GM18508 (cell line): ENCODE measurements around the gene GALNT6.

Source experiments
- ATAC-seq: cut with Tn5 transposase; IDR thresholded peaks from one replicate; pipeline ENCODE4 v1.9.1; 2021; ENCODE audit warnings: moderate number of reproducible peaks; ENCODE audit not compliant: insufficient read depth, unreplicated experiment

Gene GALNT6, protein sequence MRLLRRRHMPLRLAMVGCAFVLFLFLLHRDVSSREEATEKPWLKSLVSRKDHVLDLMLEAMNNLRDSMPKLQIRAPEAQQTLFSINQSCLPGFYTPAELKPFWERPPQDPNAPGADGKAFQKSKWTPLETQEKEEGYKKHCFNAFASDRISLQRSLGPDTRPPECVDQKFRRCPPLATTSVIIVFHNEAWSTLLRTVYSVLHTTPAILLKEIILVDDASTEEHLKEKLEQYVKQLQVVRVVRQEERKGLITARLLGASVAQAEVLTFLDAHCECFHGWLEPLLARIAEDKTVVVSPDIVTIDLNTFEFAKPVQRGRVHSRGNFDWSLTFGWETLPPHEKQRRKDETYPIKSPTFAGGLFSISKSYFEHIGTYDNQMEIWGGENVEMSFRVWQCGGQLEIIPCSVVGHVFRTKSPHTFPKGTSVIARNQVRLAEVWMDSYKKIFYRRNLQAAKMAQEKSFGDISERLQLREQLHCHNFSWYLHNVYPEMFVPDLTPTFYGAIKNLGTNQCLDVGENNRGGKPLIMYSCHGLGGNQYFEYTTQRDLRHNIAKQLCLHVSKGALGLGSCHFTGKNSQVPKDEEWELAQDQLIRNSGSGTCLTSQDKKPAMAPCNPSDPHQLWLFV

DNA sequence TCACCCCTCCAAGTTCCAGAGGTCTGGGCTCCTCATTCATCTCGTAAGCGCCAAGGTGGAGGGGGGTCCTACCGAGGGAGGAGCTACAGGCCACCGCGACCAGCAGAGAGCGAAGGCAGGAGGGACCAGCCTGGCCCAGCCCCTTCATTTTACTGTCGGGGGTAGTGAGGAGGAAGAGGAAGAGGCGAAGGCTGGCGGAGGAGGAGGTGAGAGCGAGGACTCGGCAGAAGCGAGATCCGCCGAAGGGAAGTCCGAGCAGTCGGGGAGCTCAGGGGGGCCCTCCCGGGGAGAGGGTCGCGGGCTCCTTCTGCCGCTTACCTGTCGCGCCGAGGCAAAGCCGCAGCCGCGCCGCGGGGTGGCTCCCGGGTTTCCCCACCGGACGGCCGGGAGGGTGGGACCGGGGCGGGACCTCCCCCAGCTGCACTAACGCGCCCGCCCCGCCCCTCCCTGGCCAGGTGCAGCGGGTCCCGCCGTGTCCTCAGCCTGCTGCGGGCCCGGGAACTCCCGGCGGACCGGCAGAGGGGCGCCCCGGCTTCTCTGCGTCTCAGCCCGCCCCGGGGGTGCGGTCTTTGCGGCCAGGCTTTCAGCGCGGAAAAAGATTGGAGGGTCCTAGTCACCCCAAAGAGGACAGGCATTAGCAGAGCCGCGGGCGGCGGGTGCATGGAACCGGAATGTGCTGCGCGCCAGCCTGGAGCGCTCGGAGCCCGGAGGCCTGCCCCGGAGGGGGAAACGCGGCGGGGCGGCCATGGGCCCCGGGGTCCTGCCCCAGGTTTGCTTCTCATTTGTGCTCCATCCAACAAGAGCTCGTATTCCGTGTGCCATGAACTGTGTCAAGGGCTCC is at the start of gene GALNT6:
GALNT6 (minus strand) TSS at position 124 of the 841 bp plus-strand sequence. CDS start 11,625 bp downstream, outside the sequence.
- no peak for ATAC-seq

DNA sequence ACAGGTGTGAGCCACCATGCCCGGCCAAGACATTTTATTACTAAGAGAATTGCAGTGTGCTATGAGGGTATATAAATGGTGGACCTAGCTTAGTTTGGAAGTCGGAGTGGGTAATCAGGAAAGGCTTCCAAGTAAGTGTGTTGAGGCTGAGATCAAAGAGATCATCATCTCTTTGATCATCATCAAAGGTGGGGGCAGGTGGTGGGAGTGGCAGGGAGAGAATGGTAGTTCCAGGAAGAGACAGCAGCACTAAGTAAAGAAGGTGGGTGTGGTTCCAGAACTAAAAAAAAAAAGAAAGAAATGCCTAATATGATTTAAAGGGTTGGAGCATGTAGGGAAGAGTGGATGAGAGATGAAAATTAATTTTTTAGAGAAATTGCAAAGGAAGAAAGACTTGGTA is 48.1 kb upstream of the GALNT6 start:
- ATAC-seq: no peak

DNA sequence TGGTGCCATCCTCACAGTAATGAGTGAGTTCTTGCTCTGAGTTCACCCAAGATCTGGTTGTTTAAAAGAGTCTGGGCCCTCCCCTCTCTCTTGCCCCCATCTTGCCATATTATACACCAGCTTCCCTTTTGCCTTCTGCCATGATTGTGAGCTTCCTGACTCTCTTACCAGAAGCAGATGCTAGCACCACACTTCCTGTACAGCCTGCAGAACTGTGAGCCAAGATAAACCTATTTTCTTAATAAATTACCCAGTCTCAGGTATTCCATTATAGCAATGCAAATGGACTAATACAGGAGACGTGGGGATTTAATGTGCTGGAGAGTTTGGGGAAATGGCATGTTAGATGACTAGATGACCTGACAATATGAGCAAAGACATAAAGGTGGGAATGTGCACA is 46.2 kb upstream of the GALNT6 start:
- ATAC-seq: no peak

DNA sequence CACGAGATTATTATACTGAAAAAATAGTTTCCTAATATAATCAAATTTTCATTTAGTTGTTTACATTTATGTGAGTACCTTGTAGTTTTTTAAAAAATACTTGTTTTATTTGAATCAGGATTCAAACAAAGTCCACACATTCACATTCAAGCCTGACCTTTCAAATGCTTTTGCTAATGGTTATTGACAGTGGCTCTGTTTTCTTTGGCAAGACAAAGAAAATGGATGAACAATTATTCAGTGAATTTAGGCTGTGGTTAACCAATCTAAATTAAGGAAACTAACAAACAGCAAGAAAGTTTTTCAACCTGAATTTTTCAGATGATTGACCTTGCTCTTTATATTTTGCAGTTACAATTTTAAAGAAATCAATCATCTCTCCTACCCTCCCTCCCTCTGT is 43.1 kb upstream of the GALNT6 start:
- no peak for ATAC-seq

DNA sequence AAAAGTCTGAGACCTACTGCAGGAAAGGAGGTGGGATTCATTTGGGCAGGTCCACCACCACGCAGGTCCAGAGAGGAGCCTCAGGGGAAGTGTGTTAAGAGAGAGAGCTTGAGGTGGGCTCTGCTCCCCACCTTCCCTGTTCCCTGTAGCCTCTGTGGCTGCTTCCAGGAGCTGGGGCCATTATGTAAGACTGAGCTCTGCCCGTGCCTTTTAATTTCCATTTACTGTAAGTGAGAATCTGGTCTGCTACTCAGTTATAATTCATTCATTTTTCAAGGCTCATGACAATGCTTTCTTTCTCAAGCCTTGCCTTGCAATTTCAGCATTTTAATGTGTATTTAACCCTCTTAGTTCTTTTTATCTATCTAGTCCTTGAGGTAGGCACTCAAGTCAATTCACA is 41.7 kb upstream of the GALNT6 start:
- ATAC-seq: no peak

DNA sequence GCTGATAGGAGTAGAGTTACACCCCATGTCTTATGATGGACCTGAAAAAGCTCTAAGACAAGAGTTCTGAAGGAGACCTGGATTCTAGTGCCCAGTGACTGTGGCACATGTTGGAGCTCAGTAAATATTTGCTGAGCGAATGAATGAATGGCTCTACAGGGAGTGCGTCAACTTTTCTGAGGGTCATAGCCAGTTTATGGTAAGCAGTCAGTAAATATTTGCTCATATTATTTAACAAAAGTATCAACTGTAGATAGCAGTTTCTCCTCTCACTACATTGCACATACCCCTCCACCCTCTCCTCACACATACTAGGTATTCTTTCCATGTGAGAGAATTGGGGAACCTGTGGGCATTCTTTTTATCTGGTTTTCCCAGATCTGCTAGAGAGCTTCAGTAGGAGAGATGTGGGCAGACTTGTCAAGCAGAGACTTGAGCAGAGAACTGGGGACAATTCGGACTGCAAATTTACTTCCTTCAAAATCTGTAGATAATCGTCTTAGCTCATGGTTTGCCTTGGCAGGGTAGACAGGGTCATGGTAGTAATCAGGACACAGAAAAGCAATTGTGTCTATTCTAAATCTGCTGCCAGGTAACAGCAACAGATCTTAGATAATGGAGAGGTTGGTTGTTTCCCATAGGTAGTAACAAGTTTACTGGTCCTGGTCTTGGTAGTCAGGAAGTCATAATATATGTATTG is 39.1 kb upstream of the GALNT6 start:
- no peak for ATAC-seq

DNA sequence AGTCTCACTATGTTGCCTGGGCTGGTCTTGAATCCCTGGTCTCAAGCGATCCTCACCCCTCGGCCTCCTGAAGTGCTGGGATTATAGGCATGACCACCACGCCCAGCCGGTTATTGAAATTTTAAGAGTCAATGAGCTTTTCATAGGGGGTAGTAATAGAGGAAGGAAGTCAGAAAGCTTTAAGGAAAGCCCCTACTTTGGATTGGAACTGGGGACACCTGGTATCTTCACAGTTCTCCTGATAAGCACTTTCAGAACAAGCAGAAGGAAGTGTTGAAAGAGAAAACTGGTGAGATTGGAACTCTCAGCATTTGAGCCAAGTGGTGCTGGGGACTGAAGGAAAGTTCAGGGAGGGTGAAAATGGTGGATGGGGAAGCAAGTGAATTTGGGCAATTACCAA is 38.5 kb upstream of the GALNT6 start:
- no peak for ATAC-seq

DNA sequence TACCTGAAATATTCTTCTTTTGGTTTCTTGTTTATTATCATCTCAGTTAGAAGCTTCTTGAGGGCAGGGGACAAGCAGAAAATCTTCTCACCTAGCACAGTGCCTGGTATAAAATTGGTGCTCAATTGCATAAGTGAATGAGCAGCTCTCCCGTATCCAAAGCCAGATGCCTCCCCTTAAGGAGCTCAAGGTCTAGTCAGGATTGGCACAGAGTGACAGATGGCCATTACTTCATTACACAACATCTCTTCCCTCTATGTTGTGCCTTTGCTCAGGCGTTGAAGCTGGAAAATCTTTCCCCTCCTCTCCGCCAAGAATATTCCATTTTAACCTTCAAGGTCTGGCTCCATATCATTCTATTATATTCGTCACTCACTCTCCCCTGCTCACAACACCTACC is 37.0 kb upstream of the GALNT6 start:
- no peak for ATAC-seq

DNA sequence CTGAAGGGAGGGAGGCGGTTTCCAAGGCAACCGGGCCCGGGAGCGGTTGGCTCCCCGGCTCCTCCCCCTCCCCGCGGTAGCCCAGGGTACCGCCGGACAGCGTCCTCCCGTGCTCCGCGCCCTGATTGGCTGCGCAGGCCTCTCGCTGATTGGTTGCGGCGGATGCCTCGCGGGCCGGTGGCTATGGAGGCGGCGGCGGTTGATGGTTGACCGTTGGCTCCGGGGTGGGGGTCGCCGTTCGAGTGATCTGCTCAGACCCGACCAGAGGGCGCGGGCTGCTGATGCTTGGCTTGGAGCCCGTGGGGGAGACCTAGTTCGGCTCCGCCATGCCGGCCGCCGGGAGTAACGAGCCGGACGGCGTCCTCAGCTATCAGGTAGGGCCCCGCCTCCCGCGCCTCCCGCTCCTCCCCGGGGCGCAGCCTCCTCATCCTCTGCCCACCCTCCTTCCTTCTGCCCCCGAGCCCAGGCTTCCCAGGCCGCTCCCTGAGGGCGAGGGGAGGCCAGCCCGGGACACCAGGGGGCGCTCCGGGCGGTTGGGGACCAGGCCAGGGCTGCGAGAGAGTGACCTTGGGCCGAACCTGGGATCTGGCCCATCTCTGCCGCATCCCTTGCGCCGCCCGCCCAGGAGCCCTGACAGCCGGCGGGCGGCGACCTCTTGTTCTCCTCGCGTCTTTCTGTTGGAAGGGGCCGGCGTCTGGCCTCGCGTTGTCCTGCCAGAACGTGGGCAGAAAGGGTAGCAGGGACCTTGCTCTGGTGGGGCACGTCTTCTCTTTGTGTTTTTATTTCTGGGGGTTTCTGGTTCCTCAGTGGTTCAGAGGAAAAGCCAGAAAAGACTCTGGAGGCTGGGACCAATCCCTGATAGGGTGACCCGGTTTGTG is 33.7 kb upstream of the GALNT6 start, which contains the start of gene SLC4A8:
SLC4A8 (plus strand) TSS at position 170 of the 878 bp plus-strand sequence; CDS start at position 327, 157 bp downstream.
- peak; percentile 68 for ATAC-seq

DNA sequence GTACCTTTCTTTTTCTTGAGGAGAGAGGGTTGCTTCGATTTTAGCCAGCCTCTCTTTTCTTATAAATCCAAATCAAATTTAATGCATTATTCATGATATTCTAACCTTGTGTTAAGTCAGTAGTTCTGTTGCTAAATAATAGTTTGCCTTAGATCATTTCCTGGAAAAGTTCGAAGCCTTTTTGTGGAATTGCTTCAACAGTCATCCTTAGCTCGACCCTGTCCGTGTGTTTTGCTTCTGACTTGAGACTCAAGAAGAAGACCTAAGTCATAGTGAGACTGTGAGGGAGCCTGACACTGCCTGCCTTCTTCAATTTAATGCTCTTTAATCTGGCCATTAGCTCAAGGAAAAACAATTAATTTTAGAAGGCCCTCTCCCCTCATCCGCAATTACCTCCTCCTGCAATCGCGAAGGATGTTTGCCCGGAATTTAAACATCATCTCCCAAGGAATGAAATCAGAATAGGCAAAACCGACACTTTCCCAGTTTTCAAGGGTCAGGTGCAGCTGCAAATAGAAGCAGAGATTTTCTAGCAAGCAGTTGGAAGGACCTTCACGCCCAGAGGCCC is 33.0 kb upstream of the GALNT6 start:
- no peak for ATAC-seq

DNA sequence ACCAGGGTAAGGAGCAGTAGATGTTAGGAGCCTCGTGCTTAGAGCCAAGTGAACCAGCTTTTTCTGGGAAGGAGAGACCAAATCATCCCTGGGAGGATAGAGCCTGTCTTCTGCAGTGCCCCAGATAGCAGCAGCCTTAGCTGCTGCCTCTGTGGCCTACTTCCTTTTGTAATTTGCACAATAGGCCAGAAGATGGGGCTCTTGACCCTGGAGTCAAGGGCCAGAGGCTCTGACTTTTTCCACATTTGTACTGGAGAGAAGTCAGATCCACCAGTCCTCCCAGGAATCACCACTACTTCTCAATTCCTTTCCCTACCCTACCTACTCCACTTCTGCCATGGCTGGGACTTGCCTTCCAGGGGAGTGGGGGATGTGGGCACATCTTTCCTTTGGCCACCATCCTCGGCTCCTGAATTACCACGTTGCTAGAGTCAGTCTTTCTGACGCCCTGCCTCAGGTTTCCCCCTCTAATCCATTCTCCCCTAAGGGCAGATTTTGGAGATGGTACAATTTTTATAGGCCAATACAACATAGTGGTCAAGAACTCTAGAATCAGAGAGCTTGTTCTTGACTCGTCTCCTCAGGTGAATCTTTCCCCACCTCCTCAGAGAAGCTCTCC is 30.2 kb upstream of the GALNT6 start:
- no peak for ATAC-seq

DNA sequence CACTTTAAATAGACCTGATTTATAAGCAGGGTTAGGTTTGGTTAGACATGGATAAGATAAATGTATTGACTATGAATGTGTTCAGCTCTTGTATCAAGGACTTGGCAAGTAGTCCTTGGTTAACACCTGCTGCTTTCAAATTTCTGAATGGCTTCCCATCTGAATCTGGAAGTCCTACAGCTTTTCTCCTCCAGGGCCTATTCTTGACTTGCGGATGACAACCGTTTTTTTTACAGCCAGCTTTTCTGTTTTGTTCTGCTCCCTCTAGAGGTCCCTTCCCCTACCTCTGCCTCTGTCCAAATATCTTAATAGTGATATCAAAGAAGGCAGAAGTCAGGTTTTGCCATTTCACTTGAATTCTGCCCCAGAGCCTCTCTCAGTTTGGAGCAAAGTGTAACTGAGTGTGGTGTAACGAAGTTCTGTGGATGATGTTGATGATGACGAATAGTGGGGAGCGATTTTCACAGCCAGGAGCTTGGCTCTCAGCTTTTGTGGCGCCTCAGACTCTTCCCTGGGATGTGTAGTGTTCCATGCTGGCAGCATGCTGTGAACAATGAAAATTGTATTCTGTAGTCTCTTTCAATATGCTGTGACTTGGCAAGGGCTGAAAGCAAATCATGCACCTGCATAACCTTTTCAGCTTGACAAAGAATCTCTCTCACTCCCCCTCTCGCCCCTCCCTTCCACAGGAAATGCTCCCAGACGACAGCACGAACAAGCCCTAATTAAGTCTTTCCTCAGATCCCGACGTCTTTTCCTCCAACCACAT is 28.4 kb upstream of the GALNT6 start:
- ATAC-seq: no peak

DNA sequence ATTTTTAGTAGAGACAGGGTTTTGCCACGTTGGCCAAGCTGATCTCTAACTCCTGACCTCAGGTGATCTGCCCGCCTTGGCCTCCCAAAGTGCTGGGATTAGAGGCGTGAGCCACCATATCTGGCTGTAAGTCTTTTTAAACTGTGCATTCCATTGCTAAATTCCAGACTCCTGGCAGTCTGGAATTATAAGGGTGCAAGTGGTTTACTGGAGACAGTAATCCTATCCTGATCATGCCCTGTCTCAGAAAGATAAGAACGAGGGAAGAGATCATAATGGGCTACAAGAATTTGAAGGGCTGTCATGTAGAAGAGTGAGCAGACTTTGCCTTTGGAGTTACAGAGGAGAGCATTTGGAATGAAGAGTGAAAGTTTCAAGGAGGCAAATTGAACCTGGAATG is 26.6 kb upstream of the GALNT6 start:
- no peak for ATAC-seq

DNA sequence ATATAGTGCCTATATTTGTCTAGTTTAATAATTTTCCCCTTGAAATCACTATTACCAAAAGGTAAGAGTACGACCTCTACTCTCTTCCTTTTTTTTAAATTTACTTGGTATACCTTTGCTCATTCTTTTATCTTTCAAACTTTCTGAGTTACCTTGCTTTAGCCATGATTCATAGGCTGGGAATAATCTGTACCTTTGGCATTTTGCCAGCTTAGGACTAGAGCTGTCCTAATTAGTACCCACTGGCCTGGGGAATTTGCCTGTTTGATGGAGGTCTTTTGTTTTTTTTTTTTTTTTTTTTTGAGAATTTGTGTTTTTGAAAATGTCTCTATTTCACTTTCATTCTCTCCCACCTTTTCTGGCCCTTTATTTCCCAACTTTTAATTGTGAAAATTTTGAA is 24.7 kb upstream of the GALNT6 start:
- no peak for ATAC-seq

DNA sequence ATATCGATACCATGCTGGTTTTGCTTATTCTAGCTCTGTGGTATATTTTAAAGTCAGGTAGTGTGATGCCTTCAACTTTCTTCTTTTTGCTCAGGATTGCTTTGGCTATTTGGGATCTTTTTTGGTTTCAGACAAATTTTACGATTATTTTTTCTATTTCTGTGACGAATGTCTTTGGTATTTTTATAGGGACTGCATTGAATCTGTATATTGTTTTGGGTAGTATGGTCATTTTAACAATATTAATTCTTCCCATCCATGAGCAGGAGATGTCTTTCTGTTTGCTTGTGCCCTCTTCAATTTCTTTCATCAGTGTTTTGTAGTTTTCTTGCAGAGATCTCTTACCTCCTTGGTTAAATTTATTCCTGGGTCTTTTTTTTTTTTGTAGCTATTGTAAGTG is 22.6 kb upstream of the GALNT6 start:
- ATAC-seq: no peak

DNA sequence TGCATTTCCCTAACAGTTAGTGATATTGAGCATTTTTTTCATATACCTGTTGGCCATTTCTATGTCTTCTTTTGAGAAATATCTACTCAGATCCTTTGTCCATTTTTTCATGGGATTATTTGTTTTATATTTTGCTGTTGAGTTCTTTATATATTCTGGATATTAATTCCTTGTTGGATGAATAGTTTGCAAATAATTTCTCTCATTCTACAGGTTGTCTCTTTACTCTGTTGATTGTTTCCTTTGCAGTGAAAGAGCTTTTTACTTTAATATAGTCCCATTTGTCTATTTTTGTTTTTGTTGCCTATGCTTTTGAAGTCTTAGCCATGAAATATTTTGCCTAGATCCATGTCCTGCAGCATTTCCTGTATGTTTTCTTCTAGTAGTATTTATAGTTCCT is 21.9 kb upstream of the GALNT6 start:
- ATAC-seq: no peak

DNA sequence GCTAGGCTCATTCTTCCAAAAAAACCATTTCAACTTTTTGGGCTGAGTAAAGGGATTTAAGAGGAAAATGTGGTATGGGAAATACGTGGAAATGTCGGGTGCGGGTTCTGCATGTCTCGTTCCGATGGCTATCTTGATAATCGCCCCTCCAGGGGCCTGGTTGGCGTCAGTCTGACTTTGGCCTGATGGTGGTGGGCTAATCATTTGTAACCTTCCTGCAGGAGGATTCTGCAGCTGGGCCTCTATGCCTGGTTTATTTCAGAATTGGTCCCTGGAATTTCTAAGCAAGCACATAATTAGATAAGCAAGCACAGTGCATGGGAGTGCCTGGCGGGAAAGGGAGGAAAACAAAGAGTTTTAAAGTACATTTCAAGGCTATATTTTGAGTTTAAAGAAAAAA is 18.6 kb upstream of the GALNT6 start:
- ATAC-seq: no peak

DNA sequence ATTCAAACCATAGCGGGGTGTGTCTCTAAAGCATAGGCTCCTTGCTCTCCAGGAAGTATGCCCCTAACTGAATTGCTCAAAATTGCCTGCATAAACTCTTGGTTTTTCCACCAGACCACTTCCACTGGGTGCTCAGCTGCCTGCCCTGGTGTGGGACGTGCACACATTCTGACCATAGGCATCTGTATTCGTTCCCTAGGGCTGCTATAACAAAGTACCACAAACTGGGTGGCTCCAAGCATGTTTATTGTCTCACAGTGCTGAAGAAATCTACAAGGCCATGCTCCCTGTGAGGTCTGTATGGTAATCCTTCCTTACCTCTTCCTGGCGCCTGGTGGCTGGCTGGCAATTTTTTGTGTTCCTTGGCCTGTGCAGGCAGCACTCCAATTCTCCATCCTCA is 16.4 kb upstream of the GALNT6 start:
- ATAC-seq: no peak
